H1 (cell line): ENCODE results near the gene DPH6. TPM values are rescaled to one million over a fixed set of nuclear protein-coding genes. Genes with fewer than 3 reads are reported as not detected.

ENCODE experiments used
- CTCF ChIA-PET: fragments of 300-600 bp; sonication (Branson Sonifier 250); formaldehyde crosslinking; loops from one replicate; lab custom pipeline; 2021; ENCODE audit not compliant: partially characterized antibody; lab: Charles Lee
- POLR2A ChIA-PET: fragments of 300-600 bp; sonication (Branson Sonifier 250); formaldehyde crosslinking; loops from one replicate; lab custom pipeline; 2021; ENCODE audit warnings: inconsistent platforms; ENCODE audit not compliant: partially characterized antibody; lab: Charles Lee
- DNase-seq, 2 experiments: peaks; one replicate each; pipeline versions ENCODE4 v3.0.0 to v3.0.0-alpha.2; 2010 to 2022; ENCODE audit warnings: low spot score in 2 of 2, low read depth in 1 of 2, mixed read lengths in 1 of 2
- FAIRE-seq: peaks from 2 replicates; lab custom pipeline; 2011; peaks lifted over from hg19 to GRCh38; lab: Jason Lieb, UNC
- H2AFZ ChIP-seq: 2 replicates; pipeline ENCODE4 v1.8.1; 2012; ENCODE audit warnings: low read length, inconsistent platforms
- H2AK5ac ChIP-seq: 2 replicates; pipeline ENCODE4 v1.6.1; 2013; ENCODE audit warnings: low read depth, low read length
- H2BK120ac ChIP-seq: replicated peaks from 2 replicates; pipeline ENCODE3; 2013; ENCODE audit warnings: low read depth, low read length, inconsistent platforms
- H2BK12ac ChIP-seq: 2 replicates; pipeline ENCODE4 v1.6.1; 2013; ENCODE audit warnings: low read depth, low read length
- H2BK15ac ChIP-seq: 2 replicates; pipeline ENCODE4 v1.6.1; 2013; ENCODE audit warnings: low read length
- H2BK20ac ChIP-seq: 2 replicates; pipeline ENCODE4 v1.6.1; 2013; ENCODE audit warnings: low read length
- H2BK5ac ChIP-seq: 2 replicates; pipeline ENCODE4 v1.6.1; 2013; ENCODE audit warnings: low read depth, low read length
- H3K14ac ChIP-seq: 2 replicates; pipeline ENCODE4 v1.6.1; 2013; ENCODE audit warnings: inconsistent platforms; ENCODE audit not compliant: insufficient read length
- H3K18ac ChIP-seq: 2 replicates; pipeline ENCODE4 v1.6.1; 2013; ENCODE audit warnings: low read length; ENCODE audit errors: extremely low read depth
- H3K23ac ChIP-seq: 2 replicates; pipeline ENCODE4 v1.6.1; 2013; ENCODE audit warnings: inconsistent platforms; ENCODE audit not compliant: insufficient read length
- H3K23me2 ChIP-seq: 2 replicates; pipeline ENCODE4 v1.6.1; 2013; ENCODE audit warnings: low read depth, low read length
- H3K27ac ChIP-seq: 2 replicates; pipeline ENCODE4 v1.6.1; 2011; ENCODE audit warnings: low read depth, low read length, inconsistent platforms
- H3K27me3 ChIP-seq, 4 experiments: replicated peaks in 1 of 4; 1 replicate in 1 of 4; 2 replicates in 3 of 4; pipeline versions ENCODE4 v1.6.1 to v1.8.1; 2011 to 2013; ENCODE audit warnings: low read length in 3 of 4, mild to moderate bottlenecking in 3 of 4, inconsistent platforms in 2 of 4, mixed read lengths in 2 of 4, moderate library complexity in 1 of 4; ENCODE audit not compliant: control insufficient read depth in 3 of 4, insufficient read depth in 3 of 4; ENCODE audit errors: extremely low read depth in 1 of 4
- H3K36me3 ChIP-seq, 4 experiments: 2 replicates each; pipeline versions ENCODE4 v1.6.1 to v1.8.1; 2011 to 2013; ENCODE audit warnings: mild to moderate bottlenecking in 4 of 4, low read length in 3 of 4, moderate library complexity in 2 of 4, control low read depth in 1 of 4, inconsistent platforms in 1 of 4; ENCODE audit not compliant: insufficient read depth in 4 of 4, control insufficient read depth in 2 of 4
- H3K4ac ChIP-seq: replicated peaks from 2 replicates; pipeline ENCODE3; 2013; ENCODE audit warnings: low read length, low read depth, mixed read lengths, inconsistent platforms; ENCODE audit not compliant: insufficient read length
- H3K4me1 ChIP-seq, 4 experiments: replicated peaks in 1 of 4; 1 replicate in 1 of 4; 2 replicates in 3 of 4; pipeline versions ENCODE4 v1.6.1 to v1.8.1; 2011 to 2013; ENCODE audit warnings: low read length in 3 of 4, inconsistent platforms in 2 of 4, mixed read lengths in 1 of 4; ENCODE audit not compliant: insufficient read depth in 4 of 4, control insufficient read depth in 3 of 4
- H3K4me2 ChIP-seq, 2 experiments: 2 replicates each; pipeline versions ENCODE4 v1.6.1 to v1.8.1; 2011 to 2013; ENCODE audit warnings: low read depth in 2 of 2, low read length in 2 of 2, control low read depth in 1 of 2, inconsistent platforms in 1 of 2, mild to moderate bottlenecking in 1 of 2; ENCODE audit not compliant: insufficient read depth in 1 of 2
- H3K4me3 ChIP-seq, 4 experiments: fragments of 200-600, 300-600 bp in 1 of 4; sonication (generic), shearing (Covaris generic), sonication (Bioruptor Twin) in 1 of 4; 2 replicates each; pipeline versions ENCODE4 v1.5.1 to v1.8.1; 2011 to 2016; ENCODE audit warnings: low read length in 4 of 4, low read depth in 3 of 4, control low read depth in 2 of 4, inconsistent platforms in 2 of 4, mild to moderate bottlenecking in 2 of 4, mixed read lengths in 1 of 4, moderate library complexity in 1 of 4; ENCODE audit not compliant: insufficient read depth in 2 of 4; ENCODE audit errors: extremely low read depth in 1 of 4
- H3K56ac ChIP-seq: replicated peaks from 2 replicates; pipeline ENCODE3; 2013; ENCODE audit warnings: low read depth, mild to moderate bottlenecking, mixed read lengths, low read length, inconsistent platforms; ENCODE audit not compliant: insufficient read length
- H3K79me1 ChIP-seq: 2 replicates; pipeline ENCODE4 v1.6.1; 2013; ENCODE audit warnings: low read depth, low read length, control low read depth
- H3K79me2 ChIP-seq, 2 experiments: 2 replicates each; pipeline versions ENCODE4 v1.6.1 to v1.8.1; 2012 to 2013; ENCODE audit warnings: low read length in 2 of 2, mild to moderate bottlenecking in 2 of 2, inconsistent platforms in 1 of 2; ENCODE audit not compliant: insufficient read depth in 2 of 2, control insufficient read depth in 1 of 2
- H3K9ac ChIP-seq, 4 experiments: replicated peaks in 1 of 4; 1 replicate in 1 of 4; 2 replicates in 3 of 4; pipeline versions ENCODE4 v1.6.1 to v1.8.1; 2011 to 2013; ENCODE audit warnings: low read depth in 3 of 4, low read length in 3 of 4, control low read depth in 2 of 4, mild to moderate bottlenecking in 2 of 4, moderate library complexity in 2 of 4, inconsistent platforms in 1 of 4; ENCODE audit errors: extremely low read depth in 1 of 4
- H3K9me3 ChIP-seq, 2 experiments: 2 replicates each; pipeline versions ENCODE4 v1.6.1 to v1.8.1; 2012 to 2013; ENCODE audit warnings: mild to moderate bottlenecking in 2 of 2, moderate library complexity in 2 of 2, control low read depth in 1 of 2, inconsistent platforms in 1 of 2, low read depth in 1 of 2, low read length in 1 of 2, mixed read lengths in 1 of 2; ENCODE audit not compliant: insufficient read depth in 2 of 2
- H4K20me1 ChIP-seq, 2 experiments: replicated peaks in 1 of 2; 2 replicates each; pipeline versions ENCODE3 to v1.8.1; 2011 to 2013; ENCODE audit warnings: inconsistent platforms in 2 of 2, low read length in 2 of 2, mild to moderate bottlenecking in 1 of 2; ENCODE audit not compliant: insufficient read depth in 2 of 2, control insufficient read depth in 1 of 2
- H4K5ac ChIP-seq: 2 replicates; pipeline ENCODE4 v1.6.1; 2013; ENCODE audit warnings: low read length, low read depth, mixed read lengths, inconsistent platforms; ENCODE audit not compliant: insufficient read length
- H4K8ac ChIP-seq: 2 replicates; pipeline ENCODE4 v1.8.0; 2013; ENCODE audit warnings: mild to moderate bottlenecking, moderate library complexity, low read length, inconsistent platforms; ENCODE audit not compliant: insufficient read depth; ENCODE audit errors: extremely low read depth
- H4K91ac ChIP-seq: replicated peaks from 2 replicates; pipeline ENCODE3; 2013; ENCODE audit warnings: low read length, mixed read lengths, inconsistent platforms; ENCODE audit not compliant: insufficient read length
- KDM1A ChIP-seq: fragments of 200-600, 300-600 bp; sonication (generic); IDR thresholded peaks from 2 replicates; pipeline ENCODE4 v1.7.1; 2016; ENCODE audit warnings: mild to moderate bottlenecking, low read length, borderline replicate concordance
- WGBS, 2 experiments: shearing (Covaris generic) in 1 of 2; methylation state at CpG; one replicate each; pipeline versions ENCODE4 v1.1.6 to v1.1.7; 2013 to 2015; ENCODE audit warnings: low lambda C conversion rate in 2 of 2, mixed read lengths in 2 of 2, inconsistent platforms in 1 of 2, low coverage in 1 of 2, missing lambda C conversion rate in 1 of 2; ENCODE audit not compliant: insufficient replicate concordance in 2 of 2, insufficient coverage in 1 of 2, insufficient read length in 1 of 2; ENCODE audit errors: extremely low coverage in 1 of 2, missing lambda C conversion rate in 1 of 2; 5-methylcytosine and 5-hydroxymethylcytosine counted together
- polyA plus RNA-seq, 7 experiments: library from polyadenylated mRNA; depleted of rRNA in 3 of 7; stranded (reverse) in 5 of 7; unstranded in 2 of 7; fragments of >200 nt in 5 of 7; fragments of 200-250 nt in 2 of 7; gene quantifications; 1 replicate in 5 of 7; 2 replicates in 1 of 7; 4 replicates in 1 of 7; pipeline versions ENCODE4 v1.2.1 to v1.2.3, GENCODE V29; 2011 to 2013; ENCODE audit warnings: missing spikeins in 2 of 7, mixed read lengths in 2 of 7
- total RNA-seq: library from RNA; stranded (reverse); fragmentation: NEBNext Ultra II Directional; extraction: Animal tissue kit (Norgen Biotek cat#: 25700); gene quantifications from 2 replicates; pipeline ENCODE4 v1.2.1, GENCODE V29; 2021

DPH6 gene
- total and polyA plus RNA-seq, 2 of the 8 experiments (the other 6 are each of a cell fraction or from before 2014, with no cell fraction given) = 21.6 to 30.5 TPM

GRCh38 chr15:35436422-35436821, 109.5 kb downstream of the DPH6 start:
- FAIRE-seq (no peak), DNase-seq (no peak)
- Histone ChIP-seq H3K4me2 (no peak overlapping the region), H3K79me1 (no peaks in the 10 kb centered on the region), H2BK15ac (no peak overlapping the region), H4K8ac (no peak overlapping the region), H3K18ac (no peak overlapping the region), H2BK20ac (no peak overlapping the region), H3K56ac (no peak overlapping the region), H4K91ac (no peak overlapping the region), H2BK120ac (no peak overlapping the region), H2AFZ (no peak overlapping the region), H3K36me3 (peaks cover 0 to 2% (median 0%) of the 10 kb centered on the region in 4 experiments; a peak in 2 of 8 replicates), H3K9me3 (no peaks in the 10 kb centered on the region; a peak in 1 of 4 replicates), H3K27ac (no peak overlapping the region), H3K4me1 (peaks cover 0 to 8% (median 4%) of the 10 kb centered on the region in 4 experiments; a peak in 3 of 7 replicates), H3K14ac (no peak overlapping the region), H3K79me2 (no peaks in the 10 kb centered on the region), H3K23me2 (no peaks in the 10 kb centered on the region), H3K4me3 (no peak overlapping the region), H4K20me1 (no peaks in the 10 kb centered on the region), H2BK12ac (no peak overlapping the region)
- POLR2A ChIA-PET = interaction anchor here (0.6 to 0.7 kb wide), 2 partner anchors 19 to 184 kb away, joined by 3 read pairs; no protein-coding TSS in a partner anchor
- WGBS, 2 experiments = 87% methylated on average over 4 of the region's 4 CpGs; no CpG with 5 or more reads in 1 of the 2 experiments
- no peak for TF ChIP-seq KDM1A
- TF ChIP-seq, all 59 proteins: peak for 0
- Histone ChIP-seq H3K9ac (no peak overlapping the region), H2AK5ac (no peak overlapping the region), H3K27me3 (no peaks in the 10 kb centered on the region), H3K23ac (no peak overlapping the region), H3K4ac (no peak overlapping the region), H4K5ac (no peak overlapping the region), H2BK5ac (no peak overlapping the region)
- CTCF ChIA-PET = interaction anchor here (0.6 to 7.0 kb wide), 8 partner anchors 7 to 1114 kb away, joined by 3 to 36 read pairs (median 4); no protein-coding TSS in a partner anchor
